ENCODE results near the gene PTGIR. TPM values are rescaled to one million over a fixed set of nuclear protein-coding genes. Genes with fewer than 3 reads are reported as not detected.

PTGIR gene
- total and polyA plus RNA-seq, 2 of the 4 experiments (the other 2 are of a cell fraction) = 0.54 to 5.3 TPM

GRCh38 chr19:46668662-46669061 lies 43.8 kb upstream of the PTGIR start:
- no peak overlapping the region for H3K14ac ChIP-seq (replicated peaks; ENCODE audit: low read depth, low read length)
- intact Hi-C loops (cut with micrococcal nuclease) (no loop called here), dilution Hi-C loops (cut with HindIII; ENCODE audit: low sequenced_read_pairs, unreplicated experiment) (no loop called here), in situ Hi-C loops (cut with MboI; ENCODE audit: low sequenced_read_pairs) (loop anchor here (10.0 kb wide), 1 partner anchor 134 kb away; no protein-coding TSS in a partner anchor)
- CTCF ChIA-PET = no interaction called here
- no peaks in the 10 kb centered on the region for H3K79me1 ChIP-seq (ENCODE audit: low read depth in 1 of 2, low read length in 2 of 2)
- H3K9me1 ChIP-seq (ENCODE audit: insufficient read depth, low read length) = peaks cover 3% of the 10 kb centered on the region; the same call in 1 of the 2 replicates
- TF ChIP-seq RCOR1 (IDR thresholded peaks at IDR 0.05; ENCODE audit: insufficient replicate concordance, low read length) (no peak), POLR2A (IDR thresholded peaks at IDR 0.05; ENCODE audit: low read depth, low read length) (no peak), FOS (IDR thresholded peaks at IDR 0.05; ENCODE audit: low read depth, low read length) (no peak), BHLHE40 (IDR thresholded peaks at IDR 0.05; ENCODE audit: low read depth, low read length) (no peak), CTCF (conservative IDR thresholded peaks at IDR 0.05; ENCODE audit: low read depth, low read length) (no peak), ELK1 (IDR thresholded peaks at IDR 0.05; ENCODE audit: borderline replicate concordance, low read depth, low read length) (no peak), MAZ (IDR thresholded peaks at IDR 0.05; ENCODE audit: borderline replicate concordance, low read depth, low read length) (no peak), CEBPB (IDR thresholded peaks at IDR 0.05; ENCODE audit: low read depth, low read length) (no peak), RFX5 (IDR thresholded peaks at IDR 0.05; ENCODE audit: low read depth, low read length) (no peak), NFE2L2 (IDR thresholded peaks at IDR 0.05; ENCODE audit: low read depth, low read length) (no peak), RAD21 (IDR thresholded peaks at IDR 0.05; ENCODE audit: low read length) (no peak)
- H2BK15ac ChIP-seq (ENCODE audit: low read depth, low read length) = no peak overlapping the region
- no peak for DNase-seq
- H3K27me3 ChIP-seq (ENCODE audit: control insufficient read depth, insufficient read depth, low read length) = no peaks in the 10 kb centered on the region; the same call in 1 of the 2 replicates
- no peak overlapping the region for H4K5ac ChIP-seq (ENCODE audit: low read depth, low read length)
- no peak overlapping the region for H2AK9ac ChIP-seq (replicated peaks; ENCODE audit: low read depth, low read length, poor library complexity)
- H3K4me3 ChIP-seq (ENCODE audit: insufficient read depth, low read depth, low read length) = no peak overlapping the region
- peaks cover 6% of the 10 kb centered on the region for H3K4me1 ChIP-seq (ENCODE audit: control insufficient read depth, insufficient read depth, low read length)
- H2AK5ac ChIP-seq (ENCODE audit: low read depth, low read length) = no peak overlapping the region
- no peak overlapping the region for H2BK5ac ChIP-seq (ENCODE audit: low read depth, low read length, poor library complexity, severe bottlenecking)
- no peak overlapping the region for H3K56ac ChIP-seq (ENCODE audit: extremely low read depth, insufficient read depth, low read length)
- H3K36me3 ChIP-seq (ENCODE audit: control insufficient read depth, insufficient read depth, low read length) = peaks cover 8% of the 10 kb centered on the region
- H2AFZ ChIP-seq (replicated peaks; ENCODE audit: low read length, poor library complexity) = no peak overlapping the region
- BruUV-seq (replicated peaks) = no TSS peak
- no peak overlapping the region for H2BK120ac ChIP-seq (ENCODE audit: low read depth, low read length)
- H3K4ac ChIP-seq (ENCODE audit: low read depth, low read length) = no peak overlapping the region
- peaks cover 5% of the 10 kb centered on the region; the same call in 1 of the 2 replicates for H4K20me1 ChIP-seq (ENCODE audit: insufficient read depth, low read length)
- H4K91ac ChIP-seq (ENCODE audit: insufficient read depth, low read depth, low read length) = no peak overlapping the region
- WGBS, 2 experiments (ENCODE audit: extremely low coverage in 2 of 2, insufficient read length in 1 of 2) = no CpG with 5 or more reads among the region's 3 CpGs
- no peak overlapping the region for H3K27ac ChIP-seq (ENCODE audit: insufficient read depth, low read length)
- no peak overlapping the region for H3K23ac ChIP-seq (ENCODE audit: low read depth, low read length)
- no peak overlapping the region for H4K8ac ChIP-seq (ENCODE audit: low read depth in 2 of 2, low read length in 2 of 2)
- H2BK20ac ChIP-seq (ENCODE audit: low read depth, low read length) = no peak overlapping the region
- H3K18ac ChIP-seq (ENCODE audit: low read depth, low read length) = no peak overlapping the region
- POLR2A ChIA-PET (ENCODE audit: unreplicated experiment) = no interaction called here
- H3K9ac ChIP-seq (ENCODE audit: low read depth, low read length) = no peak overlapping the region
- ATAC-seq (ENCODE audit: low read depth) = no peak
- no peaks in the 10 kb centered on the region for H3K9me3 ChIP-seq (ENCODE audit: control insufficient read depth, insufficient read depth, low read length)
- no peak overlapping the region for H3K4me2 ChIP-seq (ENCODE audit: low read depth, low read length)
